HG03457 (cell line): ENCODE results near the gene FAM47E.
A peak's percentile ranks its signal among the peaks of the same experiment; 100 is the strongest.

Experiments
- ATAC-seq: cut with Tn5 transposase; IDR thresholded peaks from one replicate; pipeline ENCODE4 v1.9.1; 2021; ENCODE audit warnings: moderate number of reproducible peaks; ENCODE audit not compliant: unreplicated experiment

FAM47E gene

DNA sequence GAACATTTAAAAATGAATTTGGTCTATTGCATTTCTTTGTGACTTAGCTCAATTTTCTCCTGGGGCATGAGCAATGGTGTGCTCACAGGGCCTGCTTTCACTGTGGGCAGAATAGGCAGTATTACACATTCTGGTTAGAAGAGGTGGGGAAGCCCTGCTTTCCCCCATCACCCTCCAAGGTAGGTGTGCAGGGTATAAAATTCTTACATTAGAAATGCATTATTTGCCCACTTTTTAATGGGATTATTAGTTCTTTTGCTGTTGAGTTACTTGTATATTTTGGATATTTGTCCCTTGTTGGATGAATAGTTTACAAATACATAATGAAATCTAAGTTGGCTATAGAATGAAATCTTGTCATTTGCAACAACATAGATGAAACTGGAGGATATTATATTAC, 46.7 kb downstream of the FAM47E start:
- no peak for ATAC-seq

DNA sequence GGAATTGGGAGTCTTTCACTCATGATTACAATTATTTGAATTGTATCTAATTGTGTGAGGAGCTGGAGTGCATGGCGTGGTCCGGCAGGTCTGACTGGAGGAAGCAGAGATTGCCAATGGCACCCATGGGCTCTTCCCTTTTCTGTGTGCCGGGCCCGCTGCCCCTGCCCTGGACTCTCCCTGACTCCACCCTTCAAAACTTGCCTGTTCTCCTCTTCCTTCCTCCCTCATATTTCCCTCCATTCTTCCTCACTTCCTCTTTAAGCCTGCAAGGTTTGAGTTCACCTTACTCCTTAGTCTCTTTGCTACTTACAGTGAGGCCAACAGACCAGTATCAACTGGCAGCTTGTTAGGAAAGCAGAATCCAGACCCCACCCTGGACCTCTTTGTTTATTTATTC, 48.5 kb downstream of the FAM47E start:
- no peak for ATAC-seq

DNA sequence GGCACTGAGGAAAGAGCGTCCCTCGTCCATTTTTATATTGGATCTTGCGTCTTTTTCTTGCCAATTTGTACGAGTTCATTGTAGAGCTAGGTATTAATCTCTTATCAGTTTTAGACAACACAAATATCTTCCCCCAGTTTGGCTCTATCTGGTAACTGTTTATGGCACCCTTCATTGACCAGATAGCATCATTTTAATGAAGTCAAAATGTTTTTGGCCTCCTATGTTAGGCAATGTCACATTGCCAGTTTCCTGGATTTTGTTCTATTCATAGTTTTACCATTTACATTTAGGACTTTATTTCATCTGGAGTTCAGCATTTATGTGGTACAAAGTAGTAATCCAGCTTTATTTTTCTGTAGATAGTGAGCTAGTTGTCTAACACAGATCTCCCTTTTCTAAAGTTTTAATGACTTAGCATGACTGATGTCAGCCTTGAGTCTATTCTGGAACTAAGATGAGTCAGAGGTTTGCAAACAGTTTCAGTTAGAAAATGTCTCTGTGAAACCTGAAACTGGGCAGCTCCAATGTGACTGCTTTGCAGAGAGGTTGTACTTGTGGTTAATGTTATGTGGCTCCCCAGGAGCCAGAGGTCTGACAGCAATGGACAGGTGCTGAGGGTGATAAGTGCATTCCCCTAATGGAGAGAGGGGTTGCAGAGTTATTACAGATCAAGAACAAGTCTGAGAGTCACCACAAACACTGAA, 49.7 kb downstream of the FAM47E start:
- peak; percentile 97 for ATAC-seq

DNA sequence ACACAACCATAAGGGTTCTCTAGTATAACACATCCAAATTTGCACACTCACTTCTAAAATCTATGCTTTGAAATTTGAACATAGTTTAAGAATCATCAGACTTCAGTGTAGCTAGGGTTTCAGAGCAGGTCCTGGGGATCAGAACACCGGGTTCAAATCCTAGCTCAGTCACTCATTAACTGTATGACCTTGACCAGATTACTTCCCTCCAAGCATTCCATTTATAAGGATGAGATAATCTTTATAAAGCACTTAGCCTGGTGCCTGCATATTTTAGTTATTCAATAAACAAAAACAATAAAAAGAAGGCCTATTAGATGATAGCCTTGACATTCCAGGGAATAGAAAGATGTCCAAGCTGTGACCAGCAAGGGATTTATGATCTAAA, 50.2 kb downstream of the FAM47E start:
- ATAC-seq = no peak

DNA sequence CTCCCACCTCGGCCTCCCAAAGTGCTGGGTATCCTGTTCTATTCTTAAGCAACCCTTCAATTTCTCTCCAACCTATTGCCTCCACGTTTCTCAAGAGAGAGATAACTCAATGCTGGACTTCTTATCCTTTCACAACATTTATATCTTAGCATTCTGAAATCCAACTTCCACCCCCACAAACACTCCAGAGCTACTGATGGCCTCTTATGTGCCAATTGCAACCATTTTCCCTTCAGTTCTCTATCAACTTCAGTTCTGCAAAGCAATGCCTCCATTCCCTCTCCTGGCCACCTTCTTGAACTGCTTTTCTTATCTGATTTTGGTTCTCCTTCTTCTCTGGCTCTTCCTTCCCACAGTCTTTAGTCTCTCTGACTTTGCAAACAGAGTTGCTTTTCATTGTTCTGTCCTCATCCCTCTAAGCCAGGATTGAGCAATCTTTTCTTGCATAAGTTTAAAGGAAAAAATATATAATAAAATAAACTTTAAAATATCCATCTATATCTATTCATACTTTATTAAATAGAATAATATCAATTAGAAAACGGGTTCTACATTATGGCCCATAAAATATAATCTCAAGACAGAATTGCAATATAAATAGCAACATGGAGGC, 51.4 kb downstream of the FAM47E start:
- no peak for ATAC-seq

DNA sequence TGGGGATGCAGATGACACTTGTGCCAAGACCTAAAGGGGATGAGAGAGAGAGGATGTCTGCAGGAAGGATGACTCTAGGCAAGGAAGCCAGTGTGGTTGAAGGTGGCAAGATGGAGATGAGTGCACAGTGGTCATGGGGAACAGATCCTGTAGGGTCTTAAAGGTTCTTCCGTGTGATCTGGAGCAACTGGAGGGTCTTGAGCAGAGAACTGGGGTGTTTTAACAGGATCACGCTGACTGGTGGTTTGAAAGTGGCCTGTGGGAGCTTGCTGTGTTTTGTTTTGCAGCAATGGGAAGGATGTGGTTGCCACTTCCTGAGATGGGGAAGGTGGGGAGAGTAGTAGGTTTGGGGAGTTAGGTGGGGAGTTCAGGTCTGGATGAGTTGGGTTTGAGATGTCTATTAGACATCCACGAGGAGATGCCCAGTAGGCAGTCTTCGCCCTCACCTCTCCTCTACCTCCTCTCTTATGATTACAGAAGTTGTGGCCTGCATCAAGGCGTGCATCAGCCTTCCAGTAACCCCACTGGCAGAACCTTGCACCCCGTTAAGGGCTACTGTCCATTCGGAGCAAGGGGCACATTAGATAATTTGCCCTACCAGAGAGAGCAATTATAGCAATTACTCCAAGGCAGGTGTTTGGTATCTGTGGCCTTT, 53.6 kb downstream of the FAM47E start:
- ATAC-seq = no peak

DNA sequence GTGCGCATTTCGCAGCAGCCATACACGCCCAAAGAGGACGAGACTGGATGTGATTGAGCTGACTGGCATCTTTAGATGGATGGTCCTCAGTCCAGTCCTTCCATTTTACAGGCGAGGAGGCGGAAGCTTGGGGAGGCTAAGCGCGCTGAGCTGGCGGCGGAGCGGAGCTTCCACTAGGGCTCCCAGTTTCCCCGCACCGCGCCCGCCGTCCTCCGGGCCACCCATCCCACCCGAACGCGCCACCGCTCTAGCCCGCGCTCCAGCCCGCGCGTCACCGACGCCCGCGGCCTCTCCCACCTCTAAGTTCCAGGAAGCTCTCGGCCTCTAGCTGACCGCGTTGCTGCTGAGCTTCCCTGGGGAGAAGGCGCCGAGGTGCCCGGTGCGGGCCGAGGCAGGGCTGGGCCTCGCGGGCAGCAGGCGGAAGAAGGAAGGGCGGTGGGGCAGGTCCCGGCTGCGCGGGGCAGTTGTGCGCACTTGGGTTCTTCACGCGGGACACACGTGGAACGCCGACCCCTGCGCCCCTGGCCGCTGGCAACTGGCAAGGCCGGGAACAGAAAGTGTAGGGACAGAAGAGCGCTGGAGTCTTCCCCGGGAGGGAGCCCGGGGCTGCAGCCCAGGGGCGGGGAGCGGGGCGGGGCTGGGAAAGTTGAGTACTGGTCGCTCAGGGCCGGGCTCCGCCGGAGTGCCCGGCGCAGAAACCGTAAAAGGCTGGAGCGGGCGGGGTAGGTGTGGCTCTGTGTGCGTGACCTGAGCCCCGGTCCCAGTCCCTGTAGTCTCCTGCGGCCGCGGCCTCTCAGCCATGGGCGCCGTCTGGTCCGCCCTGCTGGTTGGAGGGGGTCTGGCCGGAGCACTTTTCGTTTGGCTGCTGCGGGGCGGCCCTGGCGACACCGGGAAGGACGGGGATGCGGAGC, 54.7 kb downstream of the FAM47E start, which contains the start of gene STBD1:
TSS of gene STBD1 (plus strand) at position 763 of the 911 bp plus-strand sequence. CDS start at position 800, 37 bp downstream.
- no peak for ATAC-seq

DNA sequence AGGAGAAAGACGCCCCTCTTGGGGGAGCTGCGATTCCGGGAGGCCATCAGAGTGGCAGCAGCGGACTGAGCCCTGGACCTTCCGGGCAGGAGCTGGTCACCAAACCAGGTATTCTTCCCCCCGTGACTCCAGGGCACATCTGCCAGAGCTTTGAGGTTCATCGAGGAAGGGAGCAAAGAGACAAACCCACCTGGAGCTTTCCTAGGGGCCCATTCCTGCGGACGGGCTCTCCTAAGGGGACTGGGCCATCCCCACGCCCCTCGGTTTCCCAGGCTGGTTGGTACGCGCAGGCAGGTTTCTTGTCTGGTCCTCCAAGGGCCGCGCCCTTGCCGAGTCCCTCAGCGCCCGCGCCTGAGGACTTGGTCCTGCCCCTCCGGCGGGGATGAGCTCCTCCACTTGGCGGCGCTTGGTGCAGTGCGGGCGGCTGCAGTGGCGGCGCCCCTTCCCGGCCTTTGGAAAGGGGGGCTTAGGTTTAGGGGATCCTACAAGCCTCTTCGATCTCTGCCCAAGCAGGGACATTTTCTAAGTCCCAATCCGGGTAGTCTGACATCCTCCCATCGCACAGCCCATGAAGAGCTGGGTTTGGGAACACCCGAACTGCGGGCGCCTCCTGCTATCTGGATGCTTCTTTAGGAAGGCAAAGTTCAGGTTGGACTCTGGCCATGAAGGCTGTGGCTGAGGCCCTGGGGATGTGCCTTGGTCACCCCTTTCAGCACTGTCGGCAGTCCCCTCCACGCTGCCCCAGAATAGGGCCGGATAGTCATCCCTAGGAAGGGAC, 55.5 kb downstream of the FAM47E start:
- ATAC-seq = no peak

DNA sequence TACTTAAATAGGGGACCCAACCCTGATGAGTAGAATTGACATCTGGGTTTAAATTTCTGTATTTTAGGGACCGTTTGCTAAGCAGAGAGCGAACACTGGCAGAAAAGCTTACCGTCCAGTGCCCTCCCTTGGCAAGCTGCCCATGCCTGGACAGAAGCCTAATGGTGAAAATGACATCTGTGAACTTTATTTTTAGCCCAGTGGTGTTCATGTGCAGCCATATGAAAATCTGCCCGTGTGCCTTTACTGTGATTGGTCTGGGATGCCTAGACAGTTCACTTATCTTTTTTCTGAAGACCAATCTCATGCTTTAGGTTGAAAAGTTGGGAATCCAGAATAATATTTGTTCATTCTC, 56.1 kb downstream of the FAM47E start:
- ATAC-seq = no peak

DNA sequence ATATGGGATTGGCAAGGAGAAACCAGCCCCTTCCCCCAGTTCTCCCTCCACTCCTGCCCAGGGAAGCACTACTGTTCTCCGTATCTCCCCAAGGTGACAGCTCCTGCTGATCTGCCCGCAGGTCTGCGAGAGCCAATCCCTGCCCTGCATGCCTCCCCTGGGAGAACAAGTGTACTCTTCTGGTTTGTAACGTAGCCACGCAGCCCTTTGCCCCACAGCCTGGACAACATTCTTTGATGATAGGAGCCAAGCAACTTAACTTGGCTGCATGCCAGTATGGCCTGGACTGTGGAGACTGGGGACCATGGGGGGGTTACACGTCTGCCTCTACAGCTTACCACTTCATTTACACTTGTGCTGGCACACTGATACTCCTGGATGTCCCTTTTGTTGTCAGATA, 57.0 kb downstream of the FAM47E start:
- ATAC-seq = no peak

DNA sequence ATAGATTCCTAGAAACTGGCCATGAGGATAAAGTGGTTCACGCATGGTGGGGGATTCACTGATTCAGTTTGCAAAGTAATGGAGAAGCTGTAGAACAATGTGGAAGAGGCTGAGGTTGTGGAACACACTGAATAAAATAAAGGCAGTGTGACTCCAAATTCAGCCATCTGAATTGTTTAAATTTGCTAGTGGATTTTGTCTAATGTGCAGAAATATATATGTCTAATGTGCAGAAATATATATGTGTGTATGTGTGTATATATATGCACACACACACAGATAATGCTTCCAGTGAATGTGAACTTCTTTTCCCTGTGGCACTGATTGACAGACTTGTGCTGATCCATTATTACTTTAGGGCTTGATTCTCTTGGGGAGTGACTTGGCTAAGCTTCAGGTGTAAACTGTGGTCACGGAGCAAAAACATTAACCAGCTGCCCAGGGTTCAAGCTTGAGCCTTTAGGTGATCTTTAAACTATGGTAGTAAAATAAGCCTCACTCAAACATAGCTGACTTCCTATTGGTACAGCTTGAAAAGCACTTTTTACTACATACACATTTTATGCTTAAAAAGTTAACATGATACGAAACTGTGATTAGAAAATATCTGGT, 58.5 kb downstream of the FAM47E start:
- ATAC-seq = no peak

DNA sequence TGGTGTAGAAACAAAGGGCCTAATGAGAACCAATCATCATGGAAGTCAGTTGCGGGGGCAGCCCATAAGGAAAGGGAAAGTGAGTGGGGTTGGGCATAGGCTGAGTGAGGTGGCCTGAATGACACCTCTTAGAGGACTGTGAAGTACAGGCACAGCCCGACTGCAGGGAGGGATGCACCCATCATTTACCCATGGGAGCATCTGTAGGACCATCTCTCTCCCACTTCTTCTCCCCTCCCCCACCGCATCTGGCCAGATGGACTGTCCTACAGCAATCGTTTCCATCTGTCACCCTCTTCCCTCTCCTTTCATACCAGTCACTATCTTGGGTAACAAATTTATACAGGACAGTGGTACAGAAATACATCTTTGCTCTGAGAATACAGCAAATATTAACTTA, 59.2 kb downstream of the FAM47E start:
- no peak for ATAC-seq

DNA sequence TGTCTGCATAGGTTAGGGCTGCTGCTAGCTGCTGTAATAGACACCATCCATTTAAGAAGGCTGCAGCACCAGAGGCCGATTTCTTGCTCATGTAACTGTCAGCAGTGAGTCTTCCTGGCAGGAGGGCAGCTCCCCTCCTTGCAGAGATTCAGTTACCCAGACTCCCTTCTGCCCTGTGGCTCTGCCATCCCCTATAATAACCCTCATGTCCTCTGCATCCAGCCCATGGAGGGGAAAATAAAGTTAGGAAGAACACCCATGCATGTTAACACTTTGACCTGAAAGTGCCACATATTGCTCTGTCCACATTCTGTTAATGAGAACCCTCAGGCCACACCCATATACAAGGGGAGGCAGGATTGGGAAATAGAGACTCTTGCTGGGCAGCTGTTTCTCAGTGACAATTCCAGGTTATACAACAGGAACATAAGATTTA, 60.4 kb downstream of the FAM47E start:
- ATAC-seq = no peak

DNA sequence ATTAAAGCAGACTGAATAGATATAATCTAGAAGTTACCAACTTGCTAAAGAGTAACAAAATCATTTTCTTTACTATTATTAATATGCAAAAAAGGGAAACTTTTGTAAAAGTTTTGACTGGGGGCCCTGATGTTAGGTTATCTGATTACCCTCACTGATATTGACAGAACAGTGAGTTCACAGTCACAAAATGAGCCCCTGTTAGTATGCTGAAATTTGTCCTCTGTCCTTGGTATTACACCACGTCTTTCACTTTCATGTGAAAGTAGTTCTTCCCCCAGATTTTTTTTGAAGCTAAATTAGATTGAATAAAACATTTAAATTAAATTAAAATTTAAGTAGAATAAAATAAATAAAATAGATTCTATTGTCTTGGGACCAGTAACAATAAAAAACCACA, 60.9 kb downstream of the FAM47E start:
- no peak for ATAC-seq

DNA sequence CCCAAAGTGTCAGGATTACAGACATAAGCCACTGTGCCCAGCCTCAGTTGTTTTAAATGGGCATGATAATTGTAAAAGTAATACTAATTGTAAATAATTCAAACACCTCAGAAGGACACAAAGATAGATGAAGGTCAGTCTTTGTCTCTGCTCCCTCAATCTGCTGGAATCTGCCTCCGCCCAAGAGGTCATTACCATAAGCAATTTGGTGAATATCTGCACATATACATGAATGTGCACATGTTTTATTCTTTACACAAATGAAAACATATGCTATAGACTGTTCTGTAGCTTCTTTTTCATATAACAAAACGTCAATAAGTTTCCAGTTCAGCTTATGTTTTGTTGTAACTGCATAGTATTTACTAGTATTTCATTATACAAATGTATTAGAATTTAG, 62.0 kb downstream of the FAM47E start:
- no peak for ATAC-seq

DNA sequence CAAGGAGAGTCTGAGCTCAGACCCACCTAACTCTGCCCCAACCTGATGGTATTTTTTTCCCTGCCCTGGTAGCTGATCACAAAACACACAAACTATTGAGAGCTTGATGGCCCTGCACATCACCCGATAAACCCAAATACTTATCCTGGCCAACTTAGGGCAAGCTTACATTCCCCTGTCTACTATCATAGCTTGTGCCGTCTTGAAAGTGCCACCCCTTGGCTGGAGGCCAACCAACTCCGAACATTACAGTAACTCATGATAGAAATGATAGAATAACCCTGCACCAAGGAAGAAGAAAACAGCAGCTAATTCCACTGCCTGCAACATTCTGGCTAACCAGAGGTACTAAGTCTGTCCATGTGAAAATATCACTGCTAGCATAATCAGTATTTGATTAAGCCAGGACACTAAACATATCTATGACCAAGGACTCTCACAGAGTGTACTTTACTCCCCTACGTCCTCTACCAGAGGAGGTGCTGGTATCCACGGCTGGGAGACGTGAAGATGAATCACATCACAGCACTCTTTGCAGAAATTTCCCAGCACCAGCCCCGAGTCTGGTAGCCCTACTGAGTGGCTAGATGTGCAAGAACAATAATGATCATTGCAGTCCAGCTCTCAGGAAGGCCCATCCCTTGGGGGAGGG, 63.9 kb downstream of the FAM47E start:
- no peak for ATAC-seq

DNA sequence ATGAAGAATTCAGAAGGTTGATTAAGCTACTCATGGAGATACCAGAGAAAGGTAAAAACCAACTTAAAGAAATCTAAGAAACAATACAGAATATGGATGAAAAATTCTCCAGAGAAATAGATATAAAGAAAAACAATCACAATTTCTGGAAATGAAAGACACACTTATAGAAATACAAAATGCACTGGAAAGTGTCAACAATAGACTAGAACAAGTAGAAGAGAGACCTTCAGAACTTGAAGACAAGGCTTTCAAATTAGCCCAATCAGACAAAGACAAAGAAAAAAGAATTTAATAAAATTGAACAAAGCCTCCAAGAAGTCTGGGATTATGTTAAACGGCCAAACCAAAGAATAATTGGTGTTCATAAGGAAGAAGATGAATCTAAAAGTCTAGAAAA, 64.6 kb downstream of the FAM47E start:
- ATAC-seq = no peak

DNA sequence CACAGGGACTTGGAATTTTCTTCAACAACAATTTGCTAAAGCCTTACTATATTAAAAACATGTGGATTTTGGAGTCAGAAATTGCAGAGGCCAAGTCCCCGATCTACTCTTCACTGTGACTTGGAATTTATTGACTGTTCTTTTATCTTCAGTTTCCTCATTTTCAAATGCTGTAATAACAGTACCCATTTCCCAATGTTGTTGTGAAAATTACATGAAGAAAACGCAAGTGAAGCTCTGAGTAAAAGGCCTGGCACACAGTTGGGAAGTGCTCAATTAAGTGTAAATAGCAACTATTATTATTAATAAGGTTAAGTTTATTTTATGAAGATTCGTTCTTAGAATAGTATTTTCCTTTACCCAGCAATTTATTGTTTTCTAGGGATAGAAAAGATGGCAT, 70.7 kb downstream of the FAM47E start:
- ATAC-seq = no peak

DNA sequence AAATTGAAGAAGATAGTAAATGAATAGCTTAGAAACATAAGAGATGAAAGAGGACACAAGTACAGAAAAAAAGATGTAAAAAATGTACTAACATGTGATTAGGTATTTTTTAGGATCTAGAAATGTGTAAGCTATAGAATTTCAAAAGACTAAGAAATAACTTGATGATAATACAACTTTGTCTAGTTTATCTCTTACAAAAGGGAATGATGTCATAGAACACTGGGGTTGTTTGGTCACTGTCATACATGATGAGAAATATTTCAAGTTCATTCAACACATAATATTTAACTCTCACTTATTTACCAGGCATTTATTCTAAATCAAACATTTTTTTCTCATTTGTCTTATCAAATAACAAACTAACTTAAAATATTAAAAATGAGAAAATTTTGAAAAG, 73.6 kb downstream of the FAM47E start:
- no peak for ATAC-seq

DNA sequence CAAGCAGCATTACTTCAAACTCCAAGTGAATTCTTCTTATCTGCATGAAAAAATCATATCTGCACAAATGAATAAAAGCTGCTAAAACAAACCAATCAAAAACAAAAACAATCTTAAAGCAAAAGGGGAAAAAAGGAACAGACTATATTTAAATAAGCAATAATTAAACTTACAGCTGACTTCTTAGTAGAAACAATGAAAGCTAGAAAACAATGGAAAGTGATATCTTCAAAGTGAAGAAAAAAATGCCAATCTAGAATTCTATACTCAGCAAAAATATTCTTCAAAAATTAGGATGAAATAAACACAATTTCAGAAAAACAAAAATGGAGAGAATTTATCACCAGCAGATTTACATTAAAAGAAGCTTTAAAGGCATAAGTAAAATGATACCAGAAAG, 75.0 kb downstream of the FAM47E start:
- no peak for ATAC-seq
